SK-N-SH (cell line): ENCODE measurements around the gene SLC50A1. TPM values are rescaled to one million over a fixed set of nuclear protein-coding genes. Genes with fewer than 3 reads are reported as not detected.

Experiments used
- CTCF ChIA-PET: fragments of 300-600, 350-600 bp; formaldehyde crosslinking; extraction: SDS; loops from one replicate; lab custom pipeline; 2021; lab: Yijun Ruan, JAX
- POLR2A ChIA-PET: fragments of 350-600 bp; sonication (Branson Sonifier 250); formaldehyde crosslinking; extraction: SDS; loops from one replicate; lab custom pipeline; 2020; ENCODE audit warnings: antibody characterized with exemption, inconsistent platforms; lab: Yijun Ruan, JAX
- DNase-seq: peaks from one replicate; pipeline ENCODE4 v3.0.0; 2012
- H2AFZ ChIP-seq: fragments of 200-600 bp; sonication (generic); 2 replicates; pipeline ENCODE4 v1.8.1; 2016; ENCODE audit warnings: antibody characterized with exemption, mild to moderate bottlenecking, low read depth
- H3F3A ChIP-seq: fragments of 200-600 bp; sonication (generic); replicated peaks from 2 replicates; pipeline ENCODE3; 2016; ENCODE audit warnings: antibody characterized with exemption, mild to moderate bottlenecking; ENCODE audit not compliant: insufficient read depth
- H3K27ac ChIP-seq, 2 experiments: fragments of 200-500 bp in 1 of 2; fragments of 200-600 bp in 1 of 2; sonication (Bioruptor generic) in 1 of 2; sonication (generic), shearing (Covaris generic) in 1 of 2; 2 replicates each; pipeline versions ENCODE4 v1.5.1 to v1.6.1; 2014 to 2016; ENCODE audit warnings: low read depth in 2 of 2, inconsistent platforms in 1 of 2, low read length in 1 of 2, mild to moderate bottlenecking in 1 of 2, mixed read lengths in 1 of 2
- H3K27me3 ChIP-seq: fragments of 200-600 bp; sonication (generic), shearing (Covaris generic); 2 replicates; pipeline ENCODE4 v1.6.1; 2016; ENCODE audit warnings: mixed run types; ENCODE audit not compliant: insufficient read depth
- H3K36me3 ChIP-seq, 2 experiments: fragments of 200-500 bp in 1 of 2; fragments of 200-600 bp in 1 of 2; sonication (Bioruptor generic) in 1 of 2; sonication (generic) in 1 of 2; replicated peaks in 1 of 2; 2 replicates each; pipeline versions ENCODE3 to v1.5.1; 2014 to 2016; ENCODE audit warnings: low read length in 1 of 2, mild to moderate bottlenecking in 1 of 2; ENCODE audit not compliant: insufficient read depth in 2 of 2, control insufficient read depth in 1 of 2
- H3K4me1 ChIP-seq, 2 experiments: fragments of 200-500 bp in 1 of 2; fragments of 200-600 bp in 1 of 2; sonication (Bioruptor generic) in 1 of 2; sonication (generic), shearing (Covaris generic) in 1 of 2; 2 replicates each; pipeline versions ENCODE4 v1.5.1 to v1.6.1; 2014 to 2016; ENCODE audit warnings: low read depth in 1 of 2, low read length in 1 of 2, mixed run types in 1 of 2; ENCODE audit not compliant: insufficient read depth in 2 of 2, control insufficient read depth in 1 of 2
- H3K4me2 ChIP-seq: fragments of 200-600 bp; sonication (generic), shearing (Covaris generic); 2 replicates; pipeline ENCODE4 v1.6.1; 2017; ENCODE audit warnings: mixed run types
- H3K4me3 ChIP-seq, 2 experiments: fragments of 200-500 bp in 1 of 2; fragments of 200-600 bp in 1 of 2; sonication (Bioruptor generic) in 1 of 2; sonication (generic), shearing (Covaris generic) in 1 of 2; 2 replicates each; pipeline versions ENCODE4 v1.5.1 to v1.8.1; 2014 to 2016; ENCODE audit warnings: low read depth in 2 of 2, inconsistent platforms in 1 of 2, low read length in 1 of 2, mild to moderate bottlenecking in 1 of 2, mixed read lengths in 1 of 2, moderate library complexity in 1 of 2
- H3K79me2 ChIP-seq: fragments of 200-600 bp; sonication (generic); 2 replicates; pipeline ENCODE4 v1.8.1; 2017; ENCODE audit warnings: mild to moderate bottlenecking; ENCODE audit not compliant: insufficient read depth
- H3K9ac ChIP-seq: fragments of 200-600 bp; sonication (generic); 2 replicates; pipeline ENCODE4 v1.6.1; 2017; ENCODE audit warnings: mixed run types
- H3K9me2 ChIP-seq: fragments of 200-600 bp; sonication (generic); 2 replicates; pipeline ENCODE4 v1.6.1; 2017; ENCODE audit warnings: mixed run types
- H3K9me3 ChIP-seq: fragments of 200-600 bp; sonication (generic); 2 replicates; pipeline ENCODE4 v1.6.1; 2017; ENCODE audit warnings: mixed run types, mild to moderate bottlenecking, moderate library complexity
- H4K20me1 ChIP-seq: fragments of 200-600 bp; sonication (generic); 2 replicates; pipeline ENCODE4 v1.6.1; 2017; ENCODE audit warnings: mild to moderate bottlenecking, mixed run types; ENCODE audit not compliant: insufficient read depth
- EP300 ChIP-seq, 2 experiments: IDR thresholded peaks; 2 replicates each; pipeline versions ENCODE4 v1.4.0 to v1.6.1; 2012; ENCODE audit warnings: borderline replicate concordance in 1 of 2, low read depth in 1 of 2, low read length in 1 of 2
- FOXM1 ChIP-seq: IDR thresholded peaks from 2 replicates; pipeline ENCODE4 v1.4.0; 2012; ENCODE audit warnings: low read depth, mild to moderate bottlenecking
- GABPA ChIP-seq: IDR thresholded peaks from 2 replicates; pipeline ENCODE4 v1.4.0; 2012; ENCODE audit warnings: low read depth, mild to moderate bottlenecking
- NRF1 ChIP-seq: IDR thresholded peaks from 2 replicates; pipeline ENCODE4 v1.6.1; 2012; ENCODE audit warnings: low read depth, mild to moderate bottlenecking, low read length
- POLR2AphosphoS5 ChIP-seq: IDR thresholded peaks from 2 replicates; pipeline ENCODE4 v1.6.1; 2012; ENCODE audit warnings: low read depth, low read length
- RAD21 ChIP-seq: IDR thresholded peaks from 2 replicates; pipeline ENCODE4 v1.6.1; 2012; ENCODE audit warnings: mild to moderate bottlenecking, low read length
- RXRA ChIP-seq: IDR thresholded peaks from 2 replicates; pipeline ENCODE4 v1.4.0; 2012; ENCODE audit warnings: low read depth, mild to moderate bottlenecking, borderline replicate concordance
- SIN3A ChIP-seq: IDR thresholded peaks from 2 replicates; pipeline ENCODE4 v1.6.1; 2012; ENCODE audit warnings: low read depth, mild to moderate bottlenecking, low read length, moderate library complexity, borderline replicate concordance
- SMC3 ChIP-seq: IDR thresholded peaks from 2 replicates; pipeline ENCODE4 v1.6.1; 2012; ENCODE audit warnings: low read depth, low read length, improper control_type of control experiment
- YY1 ChIP-seq: IDR thresholded peaks from 2 replicates; pipeline ENCODE4 v1.4.0; 2012; ENCODE audit warnings: low read depth, mild to moderate bottlenecking
- WGBS: methylation state at CpG from one replicate; pipeline ENCODE4 v1.1.6; 2017; ENCODE audit warnings: low lambda C conversion rate; 5-methylcytosine and 5-hydroxymethylcytosine counted together
- polyA plus RNA-seq, 3 experiments: library from polyadenylated mRNA; depleted of rRNA; stranded (reverse); fragments of >200 nt; gene quantifications; 2 replicates each; pipeline ENCODE4 v1.2.3, GENCODE V29; 2012
- TF ChIP-seq, protein P1 (sequence below): IDR thresholded peaks from 2 replicates; pipeline ENCODE4 v1.4.0; 2012; ENCODE audit warnings: low read depth, borderline replicate concordance
- TF ChIP-seq, protein P2 (sequence below): fragments of 150-350 bp; IDR thresholded peaks from 2 replicates; pipeline ENCODE4 v1.6.1; 2016; ENCODE audit warnings: mild to moderate bottlenecking, low read depth, low read length
- TF ChIP-seq, protein P3 (sequence below): IDR thresholded peaks from 2 replicates; pipeline ENCODE4 v1.4.0; 2012; ENCODE audit warnings: low read depth

Gene SLC50A1
- polyA plus RNA-seq, 1 of the 3 experiments (the other 2 are of a cell fraction): 58.4 TPM

DNA sequence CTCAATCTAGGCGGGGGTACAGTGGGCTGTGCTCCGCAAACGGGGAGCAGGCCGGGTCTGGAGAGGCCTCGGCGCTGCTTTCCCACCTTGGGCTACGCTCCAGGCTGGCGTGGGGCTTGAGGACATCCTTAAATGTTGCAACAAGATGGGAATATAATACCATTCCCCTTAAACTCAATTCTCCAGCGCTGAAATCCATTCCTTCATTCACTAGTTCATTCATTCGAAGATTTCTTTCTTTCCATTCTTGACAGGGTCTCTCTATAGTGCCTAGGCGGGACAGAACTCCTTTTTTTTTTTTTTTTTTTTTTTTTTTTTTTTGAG lies 4.9 kb downstream of the SLC50A1 start:
- H3K79me2 ChIP-seq: peaks cover 42% of the 10 kb centered on the region
- H3K9me2 ChIP-seq: no peaks in the 10 kb centered on the region
- peak overlapping the region; percentile 72; the same call in 1 of the 2 replicates for H3K9ac ChIP-seq
- peak overlapping the region; percentile 79 to 93 for H3K4me3 ChIP-seq
- H3K4me2 ChIP-seq: peak overlapping the region; percentile 95
- H3F3A ChIP-seq: peaks cover 16% of the 10 kb centered on the region
- peaks cover 6 to 22% of the 10 kb centered on the region in 2 experiments; a peak in 3 of 4 replicates for H3K4me1 ChIP-seq
- WGBS: under 1% methylated on average over 11 of the region's 11 CpGs
- no peak for DNase-seq
- no peaks in the 10 kb centered on the region; the same call in 1 of the 2 replicates for H3K27me3 ChIP-seq
- H3K9me3 ChIP-seq: no peaks in the 10 kb centered on the region
- POLR2A ChIA-PET: interaction anchor here (1.1 kb wide), 1 partner anchor 33 kb away, joined by 4 read pairs; the partner anchor contains the start of genes KRTCAP2 and TRIM46
- H3K27ac ChIP-seq: peak overlapping the region in 1 of 2 experiments; percentile 88; a peak in 2 of 4 replicates
- H3K36me3 ChIP-seq: peaks cover 11 to 12% of the 10 kb centered on the region in 2 experiments
- H2AFZ ChIP-seq: peak overlapping the region; percentile 99
- no peak for TF ChIP-seq FOXM1
- TF ChIP-seq YY1: 0 out of 2 replicates have a peak, but pooled peaks have one; percentile 5
- H4K20me1 ChIP-seq: no peaks in the 10 kb centered on the region
- CTCF ChIA-PET: interaction anchor here (1.1 to 1.5 kb wide), 5 partner anchors 27 to 56 kb away, joined by 3 to 10 read pairs (median 3); partner anchors contain the start of gene KRTCAP2

DNA sequence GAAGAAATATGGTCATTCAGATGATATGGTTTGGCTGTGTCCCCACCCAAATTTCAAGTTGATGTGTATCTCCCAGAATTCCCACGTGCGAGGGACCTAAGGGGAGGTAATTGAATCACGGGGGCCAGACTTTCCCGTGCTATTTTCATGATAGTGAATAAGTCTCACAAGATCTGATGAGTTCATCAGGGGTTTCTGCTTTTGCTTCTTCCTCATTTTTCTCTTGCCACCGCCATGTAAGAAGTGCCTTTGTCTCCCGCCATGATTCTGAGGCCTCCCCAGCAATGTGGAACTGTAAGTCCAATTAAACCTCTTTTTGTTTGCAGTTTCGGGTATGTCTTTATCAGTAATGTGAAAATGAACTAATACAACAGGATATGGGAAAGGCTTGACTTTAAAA lies 6.1 kb downstream of the SLC50A1 start:
- CTCF ChIA-PET: interaction anchor here (1.1 to 10.2 kb wide), 2 partner anchors 26 to 34 kb away, joined by 3 to 67 read pairs; no protein-coding TSS in a partner anchor
- no peaks in the 10 kb centered on the region for H3K9me2 ChIP-seq
- no peak overlapping the region for H3K9ac ChIP-seq
- no peaks in the 10 kb centered on the region for H3K9me3 ChIP-seq
- H3F3A ChIP-seq: peaks cover 16% of the 10 kb centered on the region
- no peaks in the 10 kb centered on the region for H4K20me1 ChIP-seq
- no peak overlapping the region for H3K4me3 ChIP-seq
- POLR2A ChIA-PET: no interaction called here
- 67% methylated on average over 7 of the region's 7 CpGs for WGBS
- no peak for DNase-seq
- H3K4me2 ChIP-seq: no peak overlapping the region
- no peaks in the 10 kb centered on the region; the same call in 1 of the 2 replicates for H3K27me3 ChIP-seq
- peaks cover 36% of the 10 kb centered on the region for H3K79me2 ChIP-seq
- no peak overlapping the region for H3K27ac ChIP-seq
- no peak overlapping the region for H2AFZ ChIP-seq
- TF ChIP-seq SIN3A: no peak
- TF ChIP-seq, protein P1, sequence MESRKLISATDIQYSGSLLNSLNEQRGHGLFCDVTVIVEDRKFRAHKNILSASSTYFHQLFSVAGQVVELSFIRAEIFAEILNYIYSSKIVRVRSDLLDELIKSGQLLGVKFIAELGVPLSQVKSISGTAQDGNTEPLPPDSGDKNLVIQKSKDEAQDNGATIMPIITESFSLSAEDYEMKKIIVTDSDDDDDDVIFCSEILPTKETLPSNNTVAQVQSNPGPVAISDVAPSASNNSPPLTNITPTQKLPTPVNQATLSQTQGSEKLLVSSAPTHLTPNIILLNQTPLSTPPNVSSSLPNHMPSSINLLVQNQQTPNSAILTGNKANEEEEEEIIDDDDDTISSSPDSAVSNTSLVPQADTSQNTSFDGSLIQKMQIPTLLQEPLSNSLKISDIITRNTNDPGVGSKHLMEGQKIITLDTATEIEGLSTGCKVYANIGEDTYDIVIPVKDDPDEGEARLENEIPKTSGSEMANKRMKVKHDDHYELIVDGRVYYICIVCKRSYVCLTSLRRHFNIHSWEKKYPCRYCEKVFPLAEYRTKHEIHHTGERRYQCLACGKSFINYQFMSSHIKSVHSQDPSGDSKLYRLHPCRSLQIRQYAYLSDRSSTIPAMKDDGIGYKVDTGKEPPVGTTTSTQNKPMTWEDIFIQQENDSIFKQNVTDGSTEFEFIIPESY: no peak
- no peak for TF ChIP-seq POLR2AphosphoS5
- TF ChIP-seq GABPA: no peak
- TF ChIP-seq, protein P2, sequence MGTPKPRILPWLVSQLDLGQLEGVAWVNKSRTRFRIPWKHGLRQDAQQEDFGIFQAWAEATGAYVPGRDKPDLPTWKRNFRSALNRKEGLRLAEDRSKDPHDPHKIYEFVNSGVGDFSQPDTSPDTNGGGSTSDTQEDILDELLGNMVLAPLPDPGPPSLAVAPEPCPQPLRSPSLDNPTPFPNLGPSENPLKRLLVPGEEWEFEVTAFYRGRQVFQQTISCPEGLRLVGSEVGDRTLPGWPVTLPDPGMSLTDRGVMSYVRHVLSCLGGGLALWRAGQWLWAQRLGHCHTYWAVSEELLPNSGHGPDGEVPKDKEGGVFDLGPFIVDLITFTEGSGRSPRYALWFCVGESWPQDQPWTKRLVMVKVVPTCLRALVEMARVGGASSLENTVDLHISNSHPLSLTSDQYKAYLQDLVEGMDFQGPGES: no peak
- TF ChIP-seq EP300 (IDR thresholded peaks at IDR 0.05; ENCODE audit: borderline replicate concordance in 1 of 2, low read depth in 1 of 2, low read length in 1 of 2): no peak
- TF ChIP-seq NRF1: no peak
- TF ChIP-seq SMC3: no peak
- TF ChIP-seq RAD21: no peak
- TF ChIP-seq RXRA: no peak
- TF ChIP-seq, protein P3, sequence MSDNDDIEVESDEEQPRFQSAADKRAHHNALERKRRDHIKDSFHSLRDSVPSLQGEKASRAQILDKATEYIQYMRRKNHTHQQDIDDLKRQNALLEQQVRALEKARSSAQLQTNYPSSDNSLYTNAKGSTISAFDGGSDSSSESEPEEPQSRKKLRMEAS: no peak
- H3K36me3 ChIP-seq: peaks cover 11 to 12% of the 10 kb centered on the region in 2 experiments
- H3K4me1 ChIP-seq: peaks cover 6 to 20% of the 10 kb centered on the region in 2 experiments; a peak in 3 of 4 replicates
